Bronchial epithelial cell (primary cell): Measurements from ENCODE around the gene PROSER1. TPM values are rescaled to one million over a fixed set of nuclear protein-coding genes. Genes with fewer than 3 reads are reported as not detected.

Experiments used
- DNase-seq: peaks from one replicate; pipeline ENCODE4 v3.0.0-alpha.2; 2010; ENCODE audit warnings: low read depth
- FAIRE-seq: peaks from 2 replicates; lab custom pipeline; 2011; peaks lifted over from hg19 to GRCh38; lab: Jason Lieb, UNC
- H3K27me3 ChIP-seq: 2 replicates; pipeline ENCODE4 v1.5.1; 2011; ENCODE audit warnings: low read length; ENCODE audit not compliant: control insufficient read depth, insufficient read depth
- H3K36me3 ChIP-seq: 2 replicates; pipeline ENCODE4 v1.5.1; 2011; ENCODE audit warnings: low read length; ENCODE audit not compliant: control insufficient read depth, insufficient read depth
- H3K4me3 ChIP-seq: 2 replicates; pipeline ENCODE4 v1.5.1; 2011; ENCODE audit warnings: mild to moderate bottlenecking, low read depth, low read length, control low read depth
- total RNA-seq: library from RNA; depleted of rRNA; stranded (reverse); fragments of >200 nt; gene quantifications from 2 replicates; pipeline ENCODE4 v1.2.1, GENCODE V29; 2014
- TF ChIP-seq, protein P1 (sequence below): IDR thresholded peaks from 2 replicates; pipeline ENCODE4 v1.5.1; 2011; ENCODE audit warnings: mild to moderate bottlenecking, moderate library complexity, low read length, control low read depth, inconsistent platforms; ENCODE audit not compliant: insufficient read depth, severe bottlenecking

PROSER1 gene
- total RNA-seq, 1 donor from 2014 or later: 9.5 TPM

DNA sequence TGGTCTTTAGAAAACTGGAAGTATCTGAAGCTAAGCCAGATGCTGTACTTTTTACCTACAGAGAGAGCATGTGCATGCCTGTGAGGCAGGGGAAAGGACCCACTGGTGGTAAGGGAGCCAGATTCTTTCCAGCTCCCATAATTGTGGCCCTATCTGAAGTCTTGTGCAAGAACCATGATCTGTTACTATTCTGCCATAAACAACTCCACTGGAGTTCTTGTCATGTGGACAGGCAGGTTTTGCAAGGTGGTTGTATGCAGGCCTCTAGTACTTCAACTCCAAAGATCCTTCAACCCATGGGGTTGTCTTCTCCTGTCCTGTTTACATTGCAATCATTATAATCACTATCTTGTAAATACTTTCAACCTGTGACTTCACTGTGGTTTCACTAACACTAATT is 14.1 kb downstream of the PROSER1 start:
- TF ChIP-seq, protein P1, sequence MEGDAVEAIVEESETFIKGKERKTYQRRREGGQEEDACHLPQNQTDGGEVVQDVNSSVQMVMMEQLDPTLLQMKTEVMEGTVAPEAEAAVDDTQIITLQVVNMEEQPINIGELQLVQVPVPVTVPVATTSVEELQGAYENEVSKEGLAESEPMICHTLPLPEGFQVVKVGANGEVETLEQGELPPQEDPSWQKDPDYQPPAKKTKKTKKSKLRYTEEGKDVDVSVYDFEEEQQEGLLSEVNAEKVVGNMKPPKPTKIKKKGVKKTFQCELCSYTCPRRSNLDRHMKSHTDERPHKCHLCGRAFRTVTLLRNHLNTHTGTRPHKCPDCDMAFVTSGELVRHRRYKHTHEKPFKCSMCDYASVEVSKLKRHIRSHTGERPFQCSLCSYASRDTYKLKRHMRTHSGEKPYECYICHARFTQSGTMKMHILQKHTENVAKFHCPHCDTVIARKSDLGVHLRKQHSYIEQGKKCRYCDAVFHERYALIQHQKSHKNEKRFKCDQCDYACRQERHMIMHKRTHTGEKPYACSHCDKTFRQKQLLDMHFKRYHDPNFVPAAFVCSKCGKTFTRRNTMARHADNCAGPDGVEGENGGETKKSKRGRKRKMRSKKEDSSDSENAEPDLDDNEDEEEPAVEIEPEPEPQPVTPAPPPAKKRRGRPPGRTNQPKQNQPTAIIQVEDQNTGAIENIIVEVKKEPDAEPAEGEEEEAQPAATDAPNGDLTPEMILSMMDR: no peak
- peaks cover 7% of the 10 kb centered on the region for H3K36me3 ChIP-seq
- FAIRE-seq (no peak), DNase-seq (peak; percentile 61)
- no peaks in the 10 kb centered on the region for H3K27me3 ChIP-seq
- no peak overlapping the region for H3K4me3 ChIP-seq

DNA sequence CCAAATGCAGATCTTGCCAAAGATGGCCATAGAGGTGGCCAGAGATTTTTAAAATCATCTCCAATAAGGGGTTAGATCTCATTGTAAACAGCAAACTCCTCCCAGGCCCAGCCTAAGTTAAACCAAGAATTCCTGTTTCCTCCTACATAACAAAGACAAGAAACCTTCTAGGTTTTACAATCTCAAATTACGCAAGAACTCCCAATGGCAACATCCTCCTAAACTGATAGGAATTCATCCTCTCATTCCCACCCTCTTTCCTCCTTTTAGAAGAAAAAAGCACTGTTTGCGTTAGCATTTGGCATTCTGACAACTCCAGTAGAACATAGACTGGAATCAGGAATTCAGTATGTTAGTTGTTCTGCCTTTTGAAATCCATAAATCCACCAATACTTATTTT is 14.6 kb downstream of the PROSER1 start:
- FAIRE-seq (no peak), DNase-seq (peak; percentile 21)
- TF ChIP-seq, protein P1: no peak
- peaks cover 7% of the 10 kb centered on the region for H3K36me3 ChIP-seq
- no peak overlapping the region for H3K4me3 ChIP-seq
- H3K27me3 ChIP-seq: no peaks in the 10 kb centered on the region

DNA sequence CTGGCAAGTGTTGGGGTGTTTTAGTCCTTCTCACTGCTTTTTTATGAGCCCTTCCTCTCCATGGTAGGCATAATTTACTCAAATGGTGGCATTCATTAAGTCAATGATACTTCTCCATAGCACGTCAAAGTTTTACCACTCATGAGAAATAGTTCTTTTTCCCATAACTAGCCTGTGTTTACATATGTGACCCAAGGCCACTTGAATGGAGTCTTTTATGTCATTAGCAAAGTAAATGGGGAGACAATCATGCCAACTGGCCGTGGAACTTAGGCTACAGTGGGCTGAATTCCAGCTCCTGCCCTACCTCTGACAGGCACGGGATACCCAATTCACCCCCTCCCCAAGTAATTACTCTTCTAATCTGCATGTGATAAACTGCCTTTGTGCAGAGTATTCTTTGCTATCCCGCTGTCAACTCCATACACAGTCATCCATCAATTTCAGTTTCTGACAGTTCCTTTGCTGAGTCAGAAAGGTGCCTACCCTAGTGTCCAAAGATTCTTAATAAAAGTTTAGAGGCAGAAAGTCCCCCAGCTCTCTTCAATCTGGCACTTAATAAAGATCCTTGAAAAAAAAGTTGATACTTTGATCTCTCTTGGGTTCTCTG is 16.9 kb downstream of the PROSER1 start:
- FAIRE-seq: no peak
- H3K36me3 ChIP-seq: peaks cover 8% of the 10 kb centered on the region

DNA sequence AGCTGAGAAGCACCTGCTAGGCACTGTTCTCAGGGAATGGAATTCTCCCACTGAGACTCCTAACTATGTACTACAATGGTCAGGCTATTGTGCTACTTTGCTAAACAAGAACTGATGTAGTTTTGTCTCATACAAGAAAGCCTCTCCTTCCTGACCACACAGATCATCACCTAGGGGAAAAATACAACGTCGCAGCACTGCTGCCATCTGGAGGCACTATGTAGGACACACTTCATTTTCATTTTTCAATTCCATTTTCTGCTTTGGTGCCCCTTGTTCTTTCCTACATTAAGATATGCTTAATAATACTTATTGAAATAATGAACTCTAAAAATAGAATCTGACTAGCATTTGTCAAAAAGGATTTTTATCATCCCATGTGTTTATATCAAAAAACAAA is 21.1 kb downstream of the PROSER1 start:
- DNase-seq (peak; percentile 35), FAIRE-seq (no peak)
- H3K4me3 ChIP-seq: no peak overlapping the region
- TF ChIP-seq, protein P1: peak; percentile 58
- H3K36me3 ChIP-seq: peaks cover 16% of the 10 kb centered on the region
- H3K27me3 ChIP-seq: no peaks in the 10 kb centered on the region

More for the DNA sequence above, 16.9 kb downstream of the PROSER1 start:
- DNase-seq: no peak
- Histone ChIP-seq H3K4me3 (no peak overlapping the region), H3K27me3 (no peaks in the 10 kb centered on the region)
- TF ChIP-seq, protein P1: no peak

DNA sequence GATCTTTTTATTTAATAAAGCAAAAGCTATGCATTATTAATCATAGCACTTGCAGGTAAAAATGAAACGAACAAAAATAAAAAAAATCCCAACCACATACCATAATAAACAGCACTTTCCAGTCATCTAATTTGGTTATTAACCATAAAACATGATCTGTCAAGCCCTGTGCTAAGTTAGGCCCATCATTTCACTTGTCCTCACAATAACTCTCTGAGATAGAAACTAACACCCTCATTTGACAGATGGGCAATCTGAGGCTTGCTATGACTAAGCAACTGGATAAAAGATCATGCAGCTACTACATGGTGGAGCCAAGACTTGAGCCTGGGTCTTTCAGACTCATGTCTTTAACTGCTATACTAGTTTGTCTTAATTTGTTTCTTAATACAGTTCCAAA is 21.8 kb downstream of the PROSER1 start:
- no peak overlapping the region for H3K4me3 ChIP-seq
- H3K27me3 ChIP-seq: no peaks in the 10 kb centered on the region
- FAIRE-seq: no peak
- TF ChIP-seq, protein P1: no peak
- H3K36me3 ChIP-seq: peaks cover 18% of the 10 kb centered on the region
- DNase-seq: no peak

DNA sequence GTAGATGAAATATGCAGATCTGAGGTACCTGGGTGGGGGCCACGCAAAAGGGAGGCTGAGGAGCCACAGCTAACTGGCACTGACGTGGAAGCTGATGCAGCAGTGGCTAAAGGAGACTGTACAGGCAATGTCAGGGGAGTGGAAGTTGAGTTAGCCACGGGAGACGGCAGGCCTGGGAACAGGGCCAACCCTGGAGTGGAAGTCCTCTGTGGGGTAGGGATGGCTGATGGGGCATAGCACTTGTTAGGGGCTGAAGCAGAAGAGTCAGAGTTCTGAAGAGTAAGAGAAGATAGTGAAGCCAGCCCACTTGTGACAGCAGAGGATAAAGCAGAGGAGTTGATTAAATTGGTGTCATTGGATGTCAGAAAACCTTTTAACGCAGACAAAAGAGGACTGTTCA is 24.4 kb downstream of the PROSER1 start:
- no peaks in the 10 kb centered on the region for H3K27me3 ChIP-seq
- no peak for FAIRE-seq
- no peak overlapping the region for H3K4me3 ChIP-seq
- H3K36me3 ChIP-seq: peaks cover 18% of the 10 kb centered on the region
- TF ChIP-seq, protein P1: no peak
- DNase-seq: no peak
